Colonic mucosa (tissue), 4 donors: ENCODE data around the gene LMBRD1. TPM values are rescaled to one million over a fixed set of nuclear protein-coding genes. Genes with fewer than 3 reads are reported as not detected.
"Not testable (repeated sequence)": the region's sequence is repeated elsewhere in the genome, so short reads cannot be mapped to it uniquely, and the experiment has no call there.

Experiments used
- DNase-seq: peaks from one replicate; pipeline ENCODE4 v3.0.0-alpha.2; 2020
- H3K27ac ChIP-seq: fragments of 200-600 bp; one replicate; pipeline ENCODE4 v1.8.0; 2021
- H3K27me3 ChIP-seq: fragments of 200-600 bp; one replicate; pipeline ENCODE4 v1.8.0; 2021
- H3K36me3 ChIP-seq: fragments of 200-600 bp; one replicate; pipeline ENCODE4 v1.8.0; 2021
- H3K4me1 ChIP-seq: fragments of 200-600 bp; one replicate; pipeline ENCODE4 v1.8.0; 2021; ENCODE audit warnings: mild to moderate bottlenecking
- H3K4me3 ChIP-seq: fragments of 200-600 bp; one replicate; pipeline ENCODE4 v1.8.0; 2021
- H3K9ac ChIP-seq, 2 donors: one replicate each; pipeline ENCODE4 v1.7.0; 2013; ENCODE audit warnings: control low read depth in 2 of 2, low read depth in 2 of 2, low read length in 2 of 2
- H3K9me3 ChIP-seq: fragments of 200-600 bp; one replicate; pipeline ENCODE4 v1.8.0; 2021
- CTCF ChIP-seq: fragments of 200-600 bp; IDR thresholded peaks from one replicate; pipeline ENCODE4 v1.8.0; 2022; ENCODE audit warnings: antibody characterized with exemption, mild to moderate bottlenecking
- intact Hi-C: fragments of 100-400 bp; cut with DNase I; formaldehyde crosslinking; loops from one replicate; pipeline ENCODE4 v1.14.1; 2022
- total RNA-seq, 2 donors: library from RNA; stranded (reverse); fragmentation: NEBNext Ultra II Directional in 1 of 2; extraction: Animal tissue kit (Norgen Biotek cat#: 25700) in 1 of 2; gene quantifications; one replicate each; pipeline ENCODE4 v1.2.1, GENCODE V29; 2021
- donor health status: healthy.
- donor health status: DM: no; HTN: no; CAD: no.
- donor health status: DM: no; HTN: no; CAD: no.

Gene LMBRD1
- total RNA-seq, 2 donors from 2014 or later: 34.2 to 74.1 TPM

- Histone ChIP-seq H3K9me3 (no peaks in the 10 kb centered on the region), H3K4me1 (no peaks in the 10 kb centered on the region), H3K9ac (no peak overlapping the region), H3K27ac (no peak overlapping the region), H3K27me3 (no peaks in the 10 kb centered on the region), H3K4me3 (no peak overlapping the region), H3K36me3 (no peaks in the 10 kb centered on the region)
- intact Hi-C loops: no loop called here
- no peak for DNase-seq
- no peak for TF ChIP-seq CTCF
Observed at GRCh38 chr6:69790629-69791028, 6.2 kb downstream of the LMBRD1 start.

DNA sequence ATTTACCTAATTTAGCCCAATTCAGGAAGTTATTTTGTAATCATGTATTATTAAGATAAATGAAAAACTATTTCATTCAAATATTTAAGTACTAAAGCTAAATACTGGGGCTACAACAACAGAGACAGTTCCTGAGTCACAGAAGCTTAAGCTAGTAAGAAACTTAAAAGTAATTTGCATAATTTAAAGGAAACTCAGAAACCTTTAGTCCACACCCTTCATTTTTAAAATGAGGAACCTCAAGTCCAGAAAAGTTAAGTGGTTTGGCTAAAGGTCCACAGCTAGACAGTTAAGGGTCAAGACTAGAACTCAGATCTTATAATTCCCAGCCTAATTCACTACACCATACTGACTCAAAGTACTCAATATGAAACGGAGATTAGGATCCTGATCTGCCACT, 7.2 kb downstream of the LMBRD1 start:
- H3K4me1 ChIP-seq: no peaks in the 10 kb centered on the region
- H3K27ac ChIP-seq: no peak overlapping the region
- intact Hi-C loops: no loop called here

GRCh38 chr6:69787436-69787835, 9.4 kb downstream of the LMBRD1 start:
- H3K4me3 ChIP-seq, H3K4me1 ChIP-seq, intact Hi-C loops, H3K27me3 ChIP-seq, H3K36me3 ChIP-seq, DNase-seq, H3K9me3 ChIP-seq, H3K27ac ChIP-seq, H3K9ac ChIP-seq: not testable (repeated sequence)

More for the DNA sequence above, 7.2 kb downstream of the LMBRD1 start:
- Histone ChIP-seq H3K4me3 (no peak overlapping the region), H3K9me3 (no peaks in the 10 kb centered on the region), H3K27me3 (no peaks in the 10 kb centered on the region), H3K9ac (no peak overlapping the region), H3K36me3 (no peaks in the 10 kb centered on the region)
- DNase-seq: no peak
- no peak for TF ChIP-seq CTCF

DNA sequence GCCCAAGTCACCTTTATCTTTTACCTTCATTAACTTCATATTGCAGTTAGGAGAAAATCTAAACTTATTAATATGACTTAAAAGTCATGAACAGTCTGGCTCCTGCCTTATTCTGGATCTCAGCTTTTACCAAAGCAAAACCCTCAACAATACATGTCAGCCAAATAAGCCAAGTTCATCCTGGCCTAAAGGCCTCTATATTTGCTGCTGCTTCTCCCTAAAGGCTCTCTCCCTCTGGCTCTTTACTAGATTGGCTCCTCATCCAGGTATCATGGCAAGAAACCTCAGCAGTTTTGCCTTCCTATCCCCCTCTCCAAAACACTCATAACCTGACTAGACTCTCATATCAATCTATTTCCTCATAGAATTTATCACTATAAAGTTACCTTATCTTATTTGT, 11.1 kb downstream of the LMBRD1 start:
- H3K9ac ChIP-seq: no peak overlapping the region
- peaks cover 4% of the 10 kb centered on the region for H3K4me1 ChIP-seq
- no peaks in the 10 kb centered on the region for H3K9me3 ChIP-seq
- DNase-seq: no peak
- intact Hi-C loops: no loop called here
- H3K27ac ChIP-seq: no peak overlapping the region
- no peak overlapping the region for H3K4me3 ChIP-seq
- no peaks in the 10 kb centered on the region for H3K27me3 ChIP-seq
- no peak for TF ChIP-seq CTCF
- H3K36me3 ChIP-seq: no peaks in the 10 kb centered on the region

DNA sequence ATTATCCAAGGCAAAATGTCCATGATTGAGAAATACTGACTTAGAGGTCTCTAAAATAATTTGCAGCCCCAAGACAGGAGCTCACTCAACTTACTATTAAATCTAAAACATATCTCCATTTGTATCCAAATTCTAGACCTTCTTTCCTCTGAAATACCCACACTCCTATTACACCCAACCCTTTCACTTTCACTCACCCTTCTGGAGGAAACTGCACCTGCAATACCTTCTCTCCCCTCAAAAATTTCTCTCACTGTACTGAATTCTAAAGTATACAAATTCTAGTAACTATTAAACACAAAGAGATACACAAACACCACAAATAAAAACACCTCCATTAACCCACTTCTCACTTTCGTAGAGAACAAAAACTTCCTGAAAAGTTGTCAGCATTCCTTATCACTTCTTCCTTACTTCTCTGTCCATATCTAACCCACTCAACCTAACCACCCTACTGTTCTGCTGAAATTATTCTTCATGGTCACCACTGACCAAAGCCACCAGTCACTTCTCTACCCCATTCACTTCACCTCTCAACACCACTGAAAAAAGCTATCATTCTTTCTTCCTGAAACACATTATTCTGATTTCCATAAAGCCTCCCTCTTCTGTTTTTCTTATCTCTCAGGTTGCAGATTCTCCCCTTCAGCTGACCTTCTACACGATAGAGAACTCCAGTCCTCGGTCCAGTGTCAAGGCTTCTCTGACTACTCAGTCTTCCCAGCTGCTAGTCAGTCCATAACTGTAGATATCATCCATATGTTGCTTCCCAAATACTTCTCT, 12.0 kb downstream of the LMBRD1 start:
- TF ChIP-seq CTCF: no peak
- no peak overlapping the region for H3K27ac ChIP-seq
- no peak for DNase-seq

GRCh38 chr6:69783108-69783507, 13.7 kb downstream of the LMBRD1 start:
- no peaks in the 10 kb centered on the region for H3K27me3 ChIP-seq
- H3K27ac ChIP-seq: no peak overlapping the region
- no peak overlapping the region for H3K4me3 ChIP-seq
- H3K9me3 ChIP-seq: no peaks in the 10 kb centered on the region
- no peak for DNase-seq
- no peak overlapping the region for H3K9ac ChIP-seq
- no peak for TF ChIP-seq CTCF
- H3K36me3 ChIP-seq: no peaks in the 10 kb centered on the region
- intact Hi-C loops: no loop called here
- peaks cover 4% of the 10 kb centered on the region for H3K4me1 ChIP-seq

More for the DNA sequence above, 12.0 kb downstream of the LMBRD1 start:
- no peak overlapping the region for H3K4me3 ChIP-seq
- no peaks in the 10 kb centered on the region for H3K9me3 ChIP-seq
- peaks cover 4% of the 10 kb centered on the region for H3K4me1 ChIP-seq
- intact Hi-C loops: no loop called here
- no peaks in the 10 kb centered on the region for H3K36me3 ChIP-seq
- no peak overlapping the region for H3K9ac ChIP-seq
- H3K27me3 ChIP-seq: no peaks in the 10 kb centered on the region
